SK-N-SH treated with all-trans-retinoic acid at 6 μM for 48 hours (cell line): ENCODE results near the gene EIF2B4.

Experiments
- ARNTL ChIP-seq: fragments of 450-650 bp; formaldehyde crosslinking; IDR thresholded peaks from 2 replicates; pipeline ENCODE4 v1.5.0; 2020; ENCODE audit warnings: low read depth, mild to moderate bottlenecking, moderate library complexity, borderline replicate concordance
- BACH2 ChIP-seq: fragments of 250-450 bp; sonication (Bioruptor Pico); IDR thresholded peaks from 2 replicates; pipeline ENCODE4 v1.9.0; 2021; ENCODE audit warnings: mild to moderate bottlenecking, borderline replicate concordance
- CSDC2 ChIP-seq: fragments of 250-450 bp; sonication (Bioruptor Pico); IDR thresholded peaks from 2 replicates; pipeline ENCODE4 v1.5.0; 2020; ENCODE audit warnings: mild to moderate bottlenecking, moderate library complexity
- ESRRG ChIP-seq: fragments of 250-450 bp; sonication (Bioruptor Pico); IDR thresholded peaks from 2 replicates; pipeline ENCODE4 v1.6.1; 2021; ENCODE audit warnings: mild to moderate bottlenecking
- PPARA ChIP-seq: fragments of 250-450 bp; sonication (Bioruptor Pico); IDR thresholded peaks from 2 replicates; pipeline ENCODE4 v1.5.0; 2020; ENCODE audit warnings: mild to moderate bottlenecking, borderline replicate concordance
- ZC3H10 ChIP-seq: fragments of 250-450 bp; sonication (Bioruptor Pico); IDR thresholded peaks from 2 replicates; pipeline ENCODE4 v1.5.1; 2021; ENCODE audit warnings: mild to moderate bottlenecking, moderate library complexity
- ZFP3 ChIP-seq: fragments of 250-450 bp; sonication (Bioruptor Pico); IDR thresholded peaks from 2 replicates; pipeline ENCODE4 v1.5.0; 2020; ENCODE audit warnings: mild to moderate bottlenecking, moderate library complexity
- ZFP30 ChIP-seq: fragments of 450-650 bp; formaldehyde crosslinking; IDR thresholded peaks from 2 replicates; pipeline ENCODE4 v1.5.0; 2022; ENCODE audit warnings: mild to moderate bottlenecking, moderate library complexity
- ZNF565 ChIP-seq: fragments of 450-650 bp; formaldehyde crosslinking; conservative IDR thresholded peaks from 2 replicates; pipeline ENCODE4 v1.5.0; 2020; ENCODE audit warnings: low read depth, mild to moderate bottlenecking, moderate library complexity
- TF ChIP-seq, protein P1 (sequence below): fragments of 250-450 bp; sonication (Bioruptor Pico); IDR thresholded peaks from 2 replicates; pipeline ENCODE4 v1.5.1; 2020; ENCODE audit warnings: low read depth, mild to moderate bottlenecking, moderate library complexity
- TF ChIP-seq, protein P2 (sequence below): fragments of 250-450 bp; sonication (Bioruptor Pico); IDR thresholded peaks from 2 replicates; pipeline ENCODE4 v1.8.0; 2020; ENCODE audit warnings: mild to moderate bottlenecking, moderate library complexity, borderline replicate concordance
- TF ChIP-seq, protein P3 (sequence below): fragments of 250-450 bp; sonication (Bioruptor Pico); IDR thresholded peaks from 2 replicates; pipeline ENCODE4 v1.8.0; 2021; ENCODE audit warnings: low read depth, mild to moderate bottlenecking, moderate library complexity, borderline replicate concordance

DNA sequence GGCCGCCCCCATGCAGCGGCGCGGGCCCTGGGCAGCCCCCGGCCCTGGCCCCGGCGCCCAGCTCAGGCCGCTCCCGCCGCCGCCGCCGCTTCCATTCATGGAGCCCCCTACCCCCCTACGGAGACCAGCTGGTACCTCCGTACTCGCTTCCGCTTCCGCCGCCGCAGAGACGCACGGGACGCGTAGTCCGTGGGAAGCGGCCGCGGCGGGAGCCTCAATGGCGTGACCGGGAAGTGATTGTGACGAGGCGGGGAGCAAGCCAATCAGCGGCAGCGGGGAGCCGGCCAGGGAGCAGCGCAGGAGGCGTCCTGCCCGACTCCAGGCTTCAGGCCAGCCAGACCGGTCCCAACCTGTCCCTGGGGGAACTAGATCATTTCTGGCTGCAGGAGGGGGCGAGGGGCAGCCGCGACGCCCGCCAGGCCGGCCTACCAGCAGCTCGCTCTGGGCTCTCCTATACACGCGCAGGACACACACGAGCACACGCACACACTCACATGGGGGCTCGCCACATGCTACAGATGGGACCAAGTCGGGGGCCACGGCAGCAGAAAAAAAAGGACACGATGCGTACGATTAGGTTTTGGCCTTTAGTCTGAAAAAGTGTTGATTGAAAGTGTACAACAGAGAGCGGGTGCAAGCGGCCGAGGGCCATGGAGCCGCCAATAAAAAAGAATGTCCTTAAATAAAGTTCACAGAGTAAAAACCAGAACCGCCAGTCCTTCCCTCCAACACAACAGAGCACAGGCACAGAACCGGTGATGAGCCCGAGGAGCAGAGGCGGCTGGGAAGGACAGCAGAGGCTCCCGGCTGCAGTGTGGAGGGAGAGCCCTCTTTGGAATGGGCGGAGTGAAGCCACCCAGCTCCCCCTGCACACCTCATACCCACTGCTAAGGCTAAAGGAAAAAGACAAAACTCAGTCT lies 10.7 kb upstream of the EIF2B4 start, which contains the start of gene ZNF513:
- TF ChIP-seq, protein P1, sequence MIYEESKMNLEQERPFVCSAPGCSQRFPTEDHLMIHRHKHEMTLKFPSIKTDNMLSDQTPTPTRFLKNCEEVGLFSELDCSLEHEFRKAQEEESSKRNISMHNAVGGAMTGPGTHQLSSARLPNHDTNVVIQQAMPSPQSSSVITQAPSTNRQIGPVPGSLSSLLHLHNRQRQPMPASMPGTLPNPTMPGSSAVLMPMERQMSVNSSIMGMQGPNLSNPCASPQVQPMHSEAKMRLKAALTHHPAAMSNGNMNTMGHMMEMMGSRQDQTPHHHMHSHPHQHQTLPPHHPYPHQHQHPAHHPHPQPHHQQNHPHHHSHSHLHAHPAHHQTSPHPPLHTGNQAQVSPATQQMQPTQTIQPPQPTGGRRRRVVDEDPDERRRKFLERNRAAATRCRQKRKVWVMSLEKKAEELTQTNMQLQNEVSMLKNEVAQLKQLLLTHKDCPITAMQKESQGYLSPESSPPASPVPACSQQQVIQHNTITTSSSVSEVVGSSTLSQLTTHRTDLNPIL: peak; percentile 43; the same call in 1 of the 2 replicates
- TF ChIP-seq PPARA (CRISPR knock-in tag) (no peak), ESRRG (peak; percentile 77; the same call in 1 of the 2 replicates), ZC3H10 (CRISPR knock-in tag) (no peak), CSDC2 (CRISPR knock-in tag) (0 out of 2 replicates have a peak, but pooled peaks have one; percentile 51), ZFP30 (0 out of 2 replicates have a peak, but pooled peaks have one; percentile 34), BACH2 (no peak), ZNF565 (no peak), ZFP3 (peak; percentile 79; the same call in 1 of the 2 replicates), ARNTL (no peak)
- TF ChIP-seq, protein P2, sequence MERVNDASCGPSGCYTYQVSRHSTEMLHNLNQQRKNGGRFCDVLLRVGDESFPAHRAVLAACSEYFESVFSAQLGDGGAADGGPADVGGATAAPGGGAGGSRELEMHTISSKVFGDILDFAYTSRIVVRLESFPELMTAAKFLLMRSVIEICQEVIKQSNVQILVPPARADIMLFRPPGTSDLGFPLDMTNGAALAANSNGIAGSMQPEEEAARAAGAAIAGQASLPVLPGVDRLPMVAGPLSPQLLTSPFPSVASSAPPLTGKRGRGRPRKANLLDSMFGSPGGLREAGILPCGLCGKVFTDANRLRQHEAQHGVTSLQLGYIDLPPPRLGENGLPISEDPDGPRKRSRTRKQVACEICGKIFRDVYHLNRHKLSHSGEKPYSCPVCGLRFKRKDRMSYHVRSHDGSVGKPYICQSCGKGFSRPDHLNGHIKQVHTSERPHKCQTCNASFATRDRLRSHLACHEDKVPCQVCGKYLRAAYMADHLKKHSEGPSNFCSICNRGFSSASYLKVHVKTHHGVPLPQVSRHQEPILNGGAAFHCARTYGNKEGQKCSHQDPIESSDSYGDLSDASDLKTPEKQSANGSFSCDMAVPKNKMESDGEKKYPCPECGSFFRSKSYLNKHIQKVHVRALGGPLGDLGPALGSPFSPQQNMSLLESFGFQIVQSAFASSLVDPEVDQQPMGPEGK: peak; percentile 78; the same call in 1 of the 2 replicates
- TF ChIP-seq, protein P3, sequence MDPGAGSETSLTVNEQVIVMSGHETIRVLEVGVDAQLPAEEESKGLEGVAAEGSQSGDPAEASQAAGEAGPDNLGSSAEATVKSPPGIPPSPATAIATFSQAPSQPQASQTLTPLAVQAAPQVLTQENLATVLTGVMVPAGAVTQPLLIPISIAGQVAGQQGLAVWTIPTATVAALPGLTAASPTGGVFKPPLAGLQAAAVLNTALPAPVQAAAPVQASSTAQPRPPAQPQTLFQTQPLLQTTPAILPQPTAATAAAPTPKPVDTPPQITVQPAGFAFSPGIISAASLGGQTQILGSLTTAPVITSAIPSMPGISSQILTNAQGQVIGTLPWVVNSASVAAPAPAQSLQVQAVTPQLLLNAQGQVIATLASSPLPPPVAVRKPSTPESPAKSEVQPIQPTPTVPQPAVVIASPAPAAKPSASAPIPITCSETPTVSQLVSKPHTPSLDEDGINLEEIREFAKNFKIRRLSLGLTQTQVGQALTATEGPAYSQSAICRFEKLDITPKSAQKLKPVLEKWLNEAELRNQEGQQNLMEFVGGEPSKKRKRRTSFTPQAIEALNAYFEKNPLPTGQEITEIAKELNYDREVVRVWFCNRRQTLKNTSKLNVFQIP (CRISPR knock-in tag): 0 out of 2 replicates have a peak, but pooled peaks have one; percentile 70
